K562 (cell line): ENCODE results near the gene SLC22A15. TPM values are rescaled to one million over a fixed set of nuclear protein-coding genes. Genes with fewer than 3 reads are reported as not detected.

Experiments
- ATAC-seq: fragments of 200-7000 bp; cut with Tn5 transposase; 3 replicates; pipeline ENCODE4 v1.9.1; 2020; ENCODE audit warnings: moderate library complexity
- BruUV-seq: library from RNA; stranded (reverse); fragments of 400-500 nt; replicated peaks from 2 replicates; lab custom pipeline; 2021; lab: Mats Ljungman, UMichigan
- CTCF ChIA-PET: fragments of 300-600 bp; formaldehyde crosslinking; extraction: SDS; loops from one replicate; lab custom pipeline; 2021; ENCODE audit warnings: low intra/inter-chr PET ratio; lab: Yijun Ruan, JAX
- POLR2A ChIA-PET: fragments of 300-600, 350-650 bp; sonication (Branson Sonifier 250); formaldehyde crosslinking; extraction: SDS; loops from one replicate; lab custom pipeline; 2021; ENCODE audit warnings: antibody characterized with exemption, inconsistent platforms; lab: Yijun Ruan, JAX
- DNase-seq, 4 experiments: peaks; one replicate each; pipeline versions ENCODE4 v3.0.0 to v3.0.0-alpha.2; 2011 to 2018; ENCODE audit warnings: low spot score in 3 of 4, mixed read lengths in 3 of 4; ENCODE audit errors: extremely low read depth in 1 of 4
- FAIRE-seq: peaks from 2 replicates; lab custom pipeline; 2011; peaks lifted over from hg19 to GRCh38; lab: Jason Lieb, UNC
- H2AFZ ChIP-seq: 2 replicates; pipeline ENCODE4 v1.6.0; 2011; ENCODE audit warnings: low read depth, low read length, control low read depth, inconsistent platforms
- H3K27ac ChIP-seq: fragments of 200-600 bp; 3 replicates; pipeline ENCODE4 v1.8.0; 2011; ENCODE audit warnings: low read depth, mild to moderate bottlenecking, control low read depth, inconsistent platforms, low read length, moderate library complexity, mixed read lengths; ENCODE audit errors: extremely low read depth
- H3K27me3 ChIP-seq, 2 experiments: fragments of 300-600 bp in 1 of 2; 2 replicates in 1 of 2; 3 replicates in 1 of 2; pipeline versions ENCODE4 v1.6.0 to v1.8.0; 2011; ENCODE audit warnings: inconsistent platforms in 2 of 2, low read length in 2 of 2, mild to moderate bottlenecking in 1 of 2, mixed read lengths in 1 of 2, moderate library complexity in 1 of 2; ENCODE audit not compliant: control insufficient read depth in 2 of 2, insufficient read depth in 2 of 2
- H3K36me3 ChIP-seq: fragments of 300-600 bp; 3 replicates; pipeline ENCODE4 v1.8.0; 2011; ENCODE audit warnings: mild to moderate bottlenecking, low read length, inconsistent platforms; ENCODE audit not compliant: control insufficient read depth, insufficient read depth
- H3K4me1 ChIP-seq, 2 experiments: fragments of 200-600 bp in 1 of 2; replicated peaks in 1 of 2; 2 replicates in 1 of 2; 3 replicates in 1 of 2; pipeline versions ENCODE4 v1.5.1 to v1.8.0; 2011; ENCODE audit warnings: inconsistent platforms in 2 of 2, low read length in 2 of 2, mild to moderate bottlenecking in 1 of 2, mixed read lengths in 1 of 2, moderate library complexity in 1 of 2; ENCODE audit not compliant: control insufficient read depth in 2 of 2, insufficient read depth in 2 of 2
- H3K4me2 ChIP-seq: 2 replicates; pipeline ENCODE4 v1.6.1; 2011; ENCODE audit warnings: low read length, control low read depth, inconsistent platforms, mixed read lengths; ENCODE audit not compliant: insufficient read depth
- H3K4me3 ChIP-seq: fragments of 200-600 bp; sonication (generic), shearing (Covaris generic); 2 replicates; pipeline ENCODE4 v1.5.1; 2016; ENCODE audit warnings: control low read depth, inconsistent platforms
- H3K79me2 ChIP-seq: fragments of 200-600 bp; 3 replicates; pipeline ENCODE4 v1.8.0; 2011; ENCODE audit warnings: low read length, inconsistent platforms; ENCODE audit not compliant: control insufficient read depth, insufficient read depth
- H3K9ac ChIP-seq, 2 experiments: 2 replicates each; pipeline versions ENCODE4 v1.6.0 to v1.6.1; 2011; ENCODE audit warnings: low read depth in 2 of 2, low read length in 2 of 2, control low read depth in 1 of 2, inconsistent platforms in 1 of 2, mild to moderate bottlenecking in 1 of 2, mixed read lengths in 1 of 2; ENCODE audit not compliant: insufficient read depth in 1 of 2
- H3K9me1 ChIP-seq: one replicate; pipeline ENCODE4 v1.6.0; 2011; ENCODE audit warnings: inconsistent platforms, mild to moderate bottlenecking, low read length, moderate library complexity; ENCODE audit not compliant: control insufficient read depth, insufficient read depth
- H3K9me3 ChIP-seq: replicated peaks from 2 replicates; pipeline ENCODE4 v1.5.1; 2011; ENCODE audit warnings: low read depth, low read length, inconsistent platforms; ENCODE audit not compliant: control insufficient read depth, insufficient read depth
- H4K20me1 ChIP-seq: replicated peaks from 2 replicates; pipeline ENCODE4 v1.6.1; 2011; ENCODE audit warnings: low read length, inconsistent platforms, mixed read lengths; ENCODE audit not compliant: control insufficient read depth, insufficient read depth
- ARID1B ChIP-seq: fragments of 450-650 bp; IDR thresholded peaks from 2 replicates; pipeline ENCODE4 v1.6.1; 2016; ENCODE audit warnings: antibody characterized with exemption, mild to moderate bottlenecking, inconsistent platforms
- E2F3 ChIP-seq: fragments of 250-450 bp; sonication (Bioruptor Pico); IDR thresholded peaks from 2 replicates; pipeline ENCODE4 v1.4.0; 2020; ENCODE audit warnings: mild to moderate bottlenecking
- FUS ChIP-seq: fragments of 200-400 bp; formaldehyde crosslinking; optimal IDR thresholded peaks from 2 replicates; pipeline ENCODE3; 2017; ENCODE audit warnings: low read depth, low read length
- HLTF ChIP-seq: fragments of 450-650 bp; IDR thresholded peaks from 2 replicates; pipeline ENCODE4 v1.6.1; 2016
- HNRNPK ChIP-seq: fragments of 200-400 bp; formaldehyde crosslinking; IDR thresholded peaks from one replicate; pipeline ENCODE4 v1.6.1; 2018; ENCODE audit warnings: mild to moderate bottlenecking, low read depth, low read length; ENCODE audit not compliant: poor library complexity, severe bottlenecking
- ILK ChIP-seq: fragments of 450-650 bp; IDR thresholded peaks from 2 replicates; pipeline ENCODE4 v1.6.1; 2016; ENCODE audit warnings: missing genetic modification characterization, low read depth, mild to moderate bottlenecking, missing compliant biosample characterization, moderate library complexity, borderline replicate concordance
- JUN ChIP-seq, 2 experiments: sonication (generic) in 1 of 2; formaldehyde crosslinking in 1 of 2; IDR thresholded peaks; 2 replicates each; pipeline versions ENCODE4 v1.6.1 to v1.8.0; 2012 to 2022; ENCODE audit warnings: borderline replicate concordance in 2 of 2, mild to moderate bottlenecking in 2 of 2, improper control_type of control experiment in 1 of 2, low read depth in 1 of 2, low read length in 1 of 2, missing genetic modification reagents in 1 of 2
- KAT2B ChIP-seq: IDR thresholded peaks from one replicate; pipeline ENCODE4 v1.6.1; 2012; ENCODE audit warnings: low read depth, mild to moderate bottlenecking, control low read depth, inconsistent platforms, low read length, moderate library complexity
- L3MBTL2 ChIP-seq: fragments of 450-650 bp; IDR thresholded peaks from 2 replicates; pipeline ENCODE4 v1.6.1; 2016; ENCODE audit warnings: mild to moderate bottlenecking, moderate library complexity
- LEF1 ChIP-seq: fragments of 450-650 bp; IDR thresholded peaks from 2 replicates; pipeline ENCODE4 v1.6.1; 2016; ENCODE audit warnings: mild to moderate bottlenecking
- NFE2L1 ChIP-seq: fragments of 450-650 bp; IDR thresholded peaks from 2 replicates; pipeline ENCODE4 v1.6.1; 2016; ENCODE audit warnings: missing genetic modification characterization, low read depth, mild to moderate bottlenecking, missing compliant biosample characterization, moderate library complexity, borderline replicate concordance
- OTX1 ChIP-seq: fragments of 450-650 bp; formaldehyde crosslinking; IDR thresholded peaks from 2 replicates; pipeline ENCODE4 v1.4.0; 2022; ENCODE audit warnings: mild to moderate bottlenecking
- PYGO2 ChIP-seq: fragments of 450-650 bp; IDR thresholded peaks from 2 replicates; pipeline ENCODE4 v1.6.1; 2016; ENCODE audit warnings: mild to moderate bottlenecking, missing genetic modification characterization, moderate library complexity, missing compliant biosample characterization
- TRIM28 ChIP-seq: fragments of 450-650 bp; IDR thresholded peaks from 2 replicates; pipeline ENCODE4 v1.6.1; 2017
- ZNF143 ChIP-seq: sonication (generic); formaldehyde crosslinking; IDR thresholded peaks from 2 replicates; pipeline ENCODE4 v1.9.0; 2022; ENCODE audit warnings: mild to moderate bottlenecking, missing genetic modification reagents
- ZNF184 ChIP-seq: sonication (generic); formaldehyde crosslinking; IDR thresholded peaks from 2 replicates; pipeline ENCODE4 v1.5.0; 2020; ENCODE audit warnings: missing genetic modification reagents
- WGBS: fragments of 100-300 bp; shearing (Covaris generic); methylation state at CpG from one replicate; pipeline ENCODE4 v1.1.6; 2016; ENCODE audit warnings: low coverage, mixed read lengths; ENCODE audit not compliant: insufficient coverage; ENCODE audit errors: missing lambda C conversion rate; 5-methylcytosine and 5-hydroxymethylcytosine counted together
- in situ Hi-C: fragments of 300-500 bp; cut with MboI; formaldehyde crosslinking; loops from 4 replicates; pipeline ENCODE4 v1.15.0; 2018; ENCODE audit warnings: inconsistent platforms, mixed read lengths
- intact Hi-C: fragments of 100-400 bp; cut with micrococcal nuclease; formaldehyde crosslinking; loops from 2 replicates; pipeline ENCODE4 v1.14.2; 2022
- polyA plus RNA-seq, 8 experiments: library from polyadenylated mRNA; depleted of rRNA in 4 of 8; stranded (reverse) in 5 of 8; unstranded in 3 of 8; fragments of >200 nt; fragmentation: Nextera tagmentation in 2 of 8; fragmentation: Illumina TruSeq in 1 of 8; extraction: Ambion mirVana in 2 of 8; extraction: Trizol in 1 of 8; gene quantifications; 2 replicates each; pipeline versions ENCODE4 v1.2.1 to v1.2.3, GENCODE V29; 2011 to 2014; ENCODE audit warnings: inconsistent platforms in 1 of 8, missing spikeins in 1 of 8
- total RNA-seq, 7 experiments: library from RNA; depleted of rRNA in 6 of 7; stranded (reverse); fragments of >200 nt in 6 of 7; fragmentation: Illumina TruSeq in 2 of 7; extraction: Trizol in 2 of 7; gene quantifications; 2 replicates each; pipeline versions ENCODE4 v1.2.1 to v1.2.3, GENCODE V29; 2011 to 2021; ENCODE audit warnings: low replicate concordance in 1 of 7
- TF ChIP-seq, protein P1 (sequence below): fragments of 250-450 bp; sonication (Bioruptor Pico); IDR thresholded peaks from 2 replicates; pipeline ENCODE4 v1.4.0; 2020; ENCODE audit warnings: mild to moderate bottlenecking, moderate library complexity, borderline replicate concordance
- TF ChIP-seq, protein P2 (sequence below): fragments of 450-650 bp; IDR thresholded peaks from 2 replicates; pipeline ENCODE4 v1.6.1; 2016; ENCODE audit warnings: low read depth, mild to moderate bottlenecking, moderate library complexity
- TF ChIP-seq, protein P3 (sequence below): fragments of 250-450 bp; sonication (Bioruptor Pico); IDR thresholded peaks from 2 replicates; pipeline ENCODE4 v1.4.0; 2020; ENCODE audit warnings: mild to moderate bottlenecking, moderate library complexity

SLC22A15 gene
- total and polyA plus RNA-seq, 9 of the 15 experiments (the other 6 are each of a cell fraction or from before 2014, with no cell fraction given): 0.24 to 2.7 (median 1.2) TPM

DNA sequence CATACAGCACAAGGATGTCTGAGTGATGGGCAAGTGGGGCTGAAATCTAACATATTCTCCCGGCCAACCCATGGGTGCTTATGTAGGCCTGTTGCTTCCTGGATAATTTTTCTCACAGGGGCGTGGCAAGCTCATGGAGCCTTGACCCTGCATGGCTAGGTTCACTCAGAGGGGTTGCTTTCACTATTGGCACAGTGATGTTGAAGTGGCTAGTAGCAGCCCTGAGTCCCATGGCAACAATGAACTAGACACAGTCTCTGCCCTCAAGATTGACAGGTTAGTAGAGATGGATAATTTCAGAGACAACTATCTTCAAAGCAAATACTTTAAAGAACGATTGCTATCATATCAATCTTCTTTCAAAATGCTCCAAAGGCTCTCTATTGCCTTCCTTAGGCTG lies 128.4 kb downstream of the SLC22A15 start:
- peaks cover 0 to 4% of the 10 kb centered on the region in 2 experiments; a peak in 3 of 5 replicates for H3K27me3 ChIP-seq

More for the DNA sequence above, 128.4 kb downstream of the SLC22A15 start:
- Histone ChIP-seq H2AFZ (no peak overlapping the region), H3K4me3 (no peak overlapping the region), H4K20me1 (no peaks in the 10 kb centered on the region), H3K4me2 (no peak overlapping the region), H3K9me3 (no peaks in the 10 kb centered on the region), H3K4me1 (no peaks in the 10 kb centered on the region), H3K9ac (no peak overlapping the region), H3K79me2 (no peaks in the 10 kb centered on the region)
- DNase-seq: no peak
- intact Hi-C loops: no loop called here
- CTCF ChIA-PET: no interaction called here
- no peak for FAIRE-seq
- no peak for ATAC-seq
- 0% methylated on average over 3 of the region's 3 CpGs for WGBS
- no TSS peak for BruUV-seq
- POLR2A ChIA-PET: no interaction called here
- no peak for TF ChIP-seq HLTF
- TF ChIP-seq ZNF184: no peak
- no peak for TF ChIP-seq HNRNPK
- TF ChIP-seq PYGO2 (tag): no peak
- no peak for TF ChIP-seq JUN (IDR thresholded peaks at IDR 0.05; ENCODE audit: borderline replicate concordance, low read depth, low read length)
- TF ChIP-seq JUN (CRISPR knock-in tag; IDR thresholded peaks at IDR 0.05; ENCODE audit: borderline replicate concordance): no peak
- no peak for TF ChIP-seq ILK (tag)
- TF ChIP-seq, protein P1, sequence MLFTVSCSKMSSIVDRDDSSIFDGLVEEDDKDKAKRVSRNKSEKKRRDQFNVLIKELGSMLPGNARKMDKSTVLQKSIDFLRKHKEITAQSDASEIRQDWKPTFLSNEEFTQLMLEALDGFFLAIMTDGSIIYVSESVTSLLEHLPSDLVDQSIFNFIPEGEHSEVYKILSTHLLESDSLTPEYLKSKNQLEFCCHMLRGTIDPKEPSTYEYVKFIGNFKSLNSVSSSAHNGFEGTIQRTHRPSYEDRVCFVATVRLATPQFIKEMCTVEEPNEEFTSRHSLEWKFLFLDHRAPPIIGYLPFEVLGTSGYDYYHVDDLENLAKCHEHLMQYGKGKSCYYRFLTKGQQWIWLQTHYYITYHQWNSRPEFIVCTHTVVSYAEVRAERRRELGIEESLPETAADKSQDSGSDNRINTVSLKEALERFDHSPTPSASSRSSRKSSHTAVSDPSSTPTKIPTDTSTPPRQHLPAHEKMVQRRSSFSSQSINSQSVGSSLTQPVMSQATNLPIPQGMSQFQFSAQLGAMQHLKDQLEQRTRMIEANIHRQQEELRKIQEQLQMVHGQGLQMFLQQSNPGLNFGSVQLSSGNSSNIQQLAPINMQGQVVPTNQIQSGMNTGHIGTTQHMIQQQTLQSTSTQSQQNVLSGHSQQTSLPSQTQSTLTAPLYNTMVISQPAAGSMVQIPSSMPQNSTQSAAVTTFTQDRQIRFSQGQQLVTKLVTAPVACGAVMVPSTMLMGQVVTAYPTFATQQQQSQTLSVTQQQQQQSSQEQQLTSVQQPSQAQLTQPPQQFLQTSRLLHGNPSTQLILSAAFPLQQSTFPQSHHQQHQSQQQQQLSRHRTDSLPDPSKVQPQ (CRISPR knock-in tag): no peak
- TF ChIP-seq OTX1 (CRISPR knock-in tag): no peak
- TF ChIP-seq L3MBTL2: no peak
- TF ChIP-seq ARID1B: no peak
- TF ChIP-seq, protein P2, sequence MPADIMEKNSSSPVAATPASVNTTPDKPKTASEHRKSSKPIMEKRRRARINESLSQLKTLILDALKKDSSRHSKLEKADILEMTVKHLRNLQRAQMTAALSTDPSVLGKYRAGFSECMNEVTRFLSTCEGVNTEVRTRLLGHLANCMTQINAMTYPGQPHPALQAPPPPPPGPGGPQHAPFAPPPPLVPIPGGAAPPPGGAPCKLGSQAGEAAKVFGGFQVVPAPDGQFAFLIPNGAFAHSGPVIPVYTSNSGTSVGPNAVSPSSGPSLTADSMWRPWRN: no peak
- no peak for TF ChIP-seq FUS
- TF ChIP-seq E2F3 (CRISPR knock-in tag): no peak
- no peak for TF ChIP-seq ZNF143
- TF ChIP-seq NFE2L1 (tag): no peak
- no peak for TF ChIP-seq KAT2B
- TF ChIP-seq TRIM28: no peak
- TF ChIP-seq, protein P3, sequence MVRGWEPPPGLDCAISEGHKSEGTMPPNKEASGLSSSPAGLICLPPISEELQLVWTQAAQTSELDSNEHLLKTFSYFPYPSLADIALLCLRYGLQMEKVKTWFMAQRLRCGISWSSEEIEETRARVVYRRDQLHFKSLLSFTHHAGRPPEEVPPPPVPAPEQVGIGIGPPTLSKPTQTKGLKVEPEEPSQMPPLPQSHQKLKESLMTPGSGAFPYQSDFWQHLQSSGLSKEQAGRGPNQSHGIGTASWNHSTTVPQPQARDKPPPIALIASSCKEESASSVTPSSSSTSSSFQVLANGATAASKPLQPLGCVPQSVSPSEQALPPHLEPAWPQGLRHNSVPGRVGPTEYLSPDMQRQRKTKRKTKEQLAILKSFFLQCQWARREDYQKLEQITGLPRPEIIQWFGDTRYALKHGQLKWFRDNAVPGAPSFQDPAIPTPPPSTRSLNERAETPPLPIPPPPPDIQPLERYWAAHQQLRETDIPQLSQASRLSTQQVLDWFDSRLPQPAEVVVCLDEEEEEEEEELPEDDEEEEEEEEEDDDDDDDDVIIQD (CRISPR knock-in tag): no peak
- TF ChIP-seq LEF1: no peak
- TF ChIP-seq, all 486 proteins: peak for 0
- Histone ChIP-seq H3K9me1 (no peaks in the 10 kb centered on the region), H3K36me3 (no peaks in the 10 kb centered on the region), H3K27ac (no peak overlapping the region)
- in situ Hi-C loops: no loop called here
